NB4 (cell line): ENCODE results near the gene KRABD2.

Experiments used
- CTCF ChIP-seq: IDR thresholded peaks from one replicate; pipeline ENCODE4 v1.5.1; 2012; ENCODE audit warnings: low read depth, low read length
- MAX ChIP-seq: IDR thresholded peaks from 2 replicates; pipeline ENCODE4 v1.6.1; 2011; ENCODE audit warnings: low read depth, low read length

- TF ChIP-seq CTCF (no peak), MAX (no peak)
Measured at GRCh38 chr17:8360751-8361150, 15.8 kb downstream of the KRABD2 start.
